ENCODE data around the gene SNX8.

Gene SNX8

GRCh38 chr7:2209146-2209960 is 104.9 kb downstream of the SNX8 start:
- in situ Hi-C loops (cut with HindIII; ENCODE audit: low sequenced_read_pairs), result loop anchor here (10.0 kb wide), 1 partner anchor 75 kb away; no protein-coding TSS in a partner anchor

GRCh38 chr7:2208712-2209111 is 105.5 kb downstream of the SNX8 start:
- in situ Hi-C loops (cut with HindIII; ENCODE audit: low sequenced_read_pairs), result loop anchor here (10.0 kb wide), 1 partner anchor 74 kb away; no protein-coding TSS in a partner anchor

DNA sequence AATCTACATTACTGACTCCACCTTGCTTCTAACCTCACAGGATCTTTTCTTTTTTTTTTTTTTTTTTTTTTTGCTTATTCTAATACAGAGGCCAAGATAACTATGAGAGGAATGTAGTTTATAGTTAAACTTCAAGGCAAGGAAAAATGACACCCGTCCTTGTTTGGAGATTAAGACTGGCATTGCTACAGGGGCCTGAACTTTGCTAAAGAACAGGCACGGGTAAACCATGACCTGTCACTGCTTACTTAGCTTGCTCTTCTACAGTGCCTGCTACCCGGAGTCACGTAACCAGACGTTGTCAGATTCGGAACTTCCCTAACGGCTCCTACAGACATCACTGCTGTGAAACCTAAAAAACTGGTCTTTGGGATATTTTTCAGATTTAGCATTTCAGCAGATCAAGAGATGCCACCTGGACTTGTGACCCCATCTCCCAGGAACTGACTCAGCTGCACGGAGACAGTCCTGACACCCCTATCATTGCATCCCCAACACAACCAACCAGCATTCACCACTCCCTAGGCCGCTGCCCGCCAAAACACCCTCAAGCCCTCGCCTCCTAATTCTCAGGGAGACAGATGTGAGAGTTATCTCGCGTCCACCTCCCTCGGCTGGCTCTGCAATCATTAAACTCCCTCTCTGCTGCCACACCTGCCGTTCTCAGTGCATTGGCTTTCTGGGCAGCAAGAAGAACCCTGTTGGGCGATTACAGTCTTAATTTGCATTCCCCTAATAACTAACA is 109.0 kb downstream of the SNX8 start:
- in situ Hi-C loops (cut with HindIII; ENCODE audit: low sequenced_read_pairs), result loop anchor here (10.0 kb wide), 1 partner anchor 70 kb away; no protein-coding TSS in a partner anchor

DNA sequence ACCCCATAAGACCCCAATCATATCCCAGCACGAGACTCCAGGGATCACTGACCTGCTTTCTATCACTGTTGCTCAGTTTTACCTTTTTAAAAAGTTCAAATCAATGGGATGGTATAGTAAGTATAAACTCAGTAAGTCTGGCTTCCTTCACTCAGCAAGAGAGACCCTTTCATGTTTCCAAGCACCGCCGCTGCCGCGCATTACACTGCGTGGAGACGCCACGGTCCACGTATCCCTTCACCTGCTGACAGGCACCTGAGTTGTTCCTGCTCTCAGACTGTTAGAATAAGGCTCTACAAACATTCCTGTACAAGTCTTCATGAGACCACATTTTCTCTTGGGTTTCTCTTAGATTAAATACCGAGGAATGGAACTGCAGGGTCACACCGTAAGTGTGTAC is 109.8 kb downstream of the SNX8 start:
- in situ Hi-C loops (cut with HindIII; ENCODE audit: low sequenced_read_pairs), result loop anchor here (10.0 kb wide), 1 partner anchor 70 kb away; no protein-coding TSS in a partner anchor

DNA sequence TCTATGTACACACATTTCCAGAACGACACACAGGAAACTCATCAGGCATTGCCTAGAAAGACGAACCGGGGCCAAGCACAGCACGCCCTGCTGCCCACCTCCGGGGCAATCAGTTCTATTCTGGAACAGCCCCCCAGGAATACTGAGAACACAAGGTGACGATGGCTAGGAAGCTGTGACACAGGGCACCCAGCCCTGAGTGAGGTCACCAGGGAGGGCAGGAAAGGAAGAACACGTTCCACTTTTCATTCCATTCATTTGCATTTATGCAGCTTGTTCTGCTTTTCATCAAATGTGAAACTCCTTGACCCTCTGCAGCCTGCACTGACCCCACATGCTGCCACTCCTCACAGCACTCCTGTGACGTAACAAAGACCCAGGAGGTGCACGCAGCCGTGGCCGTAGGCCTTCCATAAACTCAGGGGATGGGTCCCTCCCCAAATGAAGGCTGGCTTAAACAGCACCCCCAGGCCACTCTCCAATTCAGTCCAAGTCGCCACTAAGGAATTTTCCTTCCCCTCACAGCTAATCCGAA is 110.4 kb downstream of the SNX8 start:
- in situ Hi-C loops (cut with HindIII; ENCODE audit: low sequenced_read_pairs), result loop anchor here (10.0 kb wide), 1 partner anchor 69 kb away; no protein-coding TSS in a partner anchor

GRCh38 chr7:2202901-2203765 is 111.1 kb downstream of the SNX8 start:
- in situ Hi-C loops (cut with HindIII; ENCODE audit: low sequenced_read_pairs), result loop anchor here (10.0 kb wide), 1 partner anchor 68 kb away; no protein-coding TSS in a partner anchor

DNA sequence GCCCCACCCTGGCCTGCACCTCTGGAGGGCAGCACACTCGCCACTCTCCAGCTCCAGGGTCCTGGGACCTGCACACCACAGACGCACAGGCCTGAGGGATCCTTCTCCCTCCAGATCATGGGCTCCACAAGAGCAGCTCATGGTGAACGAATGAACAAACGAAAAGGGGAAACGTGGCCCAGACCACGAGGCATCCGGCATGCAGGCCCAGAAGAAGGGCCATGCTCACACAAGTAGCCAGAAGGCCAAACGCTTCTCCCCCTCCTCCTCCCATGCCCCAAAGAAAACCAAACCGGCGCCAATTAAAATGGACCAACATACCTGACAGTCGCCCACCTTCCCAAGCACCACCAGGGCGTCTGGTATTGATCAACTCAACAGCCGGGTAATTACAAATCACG is 111.9 kb downstream of the SNX8 start:
- in situ Hi-C loops (cut with HindIII; ENCODE audit: low sequenced_read_pairs), result loop anchor here (10.0 kb wide), 1 partner anchor 68 kb away; no protein-coding TSS in a partner anchor
